Tibial artery (tissue), 4 donors: ENCODE results near the gene PACSIN1.

Experiments used
- DNase-seq, 2 donors: peaks; one replicate each; pipeline ENCODE4 v3.0.0-alpha.2; 2019
- H3K27ac ChIP-seq, 2 donors: fragments of 200-600 bp; sonication (generic) in 1 of 2; 1 replicate in 1 of 2; 2 replicates in 1 of 2; pipeline ENCODE4 v1.5.1; 2018 to 2019; ENCODE audit warnings: mild to moderate bottlenecking in 1 of 2
- H3K27me3 ChIP-seq, 2 donors: fragments of 200-600 bp; sonication (generic) in 1 of 2; one replicate each; pipeline versions ENCODE4 v1.5.1 to v1.6.0; 2016 to 2019
- H3K36me3 ChIP-seq, 3 donors: fragments of 200-600 bp; sonication (generic) in 2 of 3; one replicate each; pipeline ENCODE4 v1.5.1; 2016 to 2019; ENCODE audit warnings: mild to moderate bottlenecking in 2 of 3
- H3K4me1 ChIP-seq, 4 donors: fragments of 200-600 bp; sonication (generic) in 2 of 4; 1 replicate in 3 of 4; 2 replicates in 1 of 4; pipeline ENCODE4 v1.5.1; 2016 to 2019
- H3K4me3 ChIP-seq, 2 donors: fragments of 200-600 bp; sonication (generic) in 1 of 2; 1 replicate in 1 of 2; 2 replicates in 1 of 2; pipeline ENCODE4 v1.5.1; 2018 to 2019; ENCODE audit warnings: mild to moderate bottlenecking in 2 of 2
- H3K9me3 ChIP-seq, 3 donors: fragments of 200-600 bp; sonication (generic) in 1 of 3; one replicate each; pipeline ENCODE4 v1.5.1; 2016 to 2019
- CTCF ChIP-seq, 2 experiments: fragments of 200-600 bp in 1 of 2; fragments of 450-650 bp in 1 of 2; IDR thresholded peaks; one replicate each; pipeline ENCODE4 v1.5.1; 2017 to 2019; ENCODE audit warnings: antibody characterized with exemption in 2 of 2, mild to moderate bottlenecking in 1 of 2, moderate library complexity in 1 of 2
- intact Hi-C: fragments of 100-400 bp; cut with DNase I; formaldehyde crosslinking; loops from one replicate; pipeline ENCODE4 v1.15.0; 2023; ENCODE audit warnings: low total_unique reads

Gene PACSIN1

GRCh38 chr6:34511214-34511914 is 45.5 kb downstream of the PACSIN1 start:
- Histone ChIP-seq H3K27ac (no peak overlapping the region), H3K4me3 (no peak overlapping the region), H3K27me3 (peaks cover 0 to 24% of the 10 kb centered on the region in 2 donors), H3K36me3 (no peaks in the 10 kb centered on the region), H3K4me1 (peaks cover 0 to 7% (median 4%) of the 10 kb centered on the region in 4 donors), H3K9me3 (peaks cover 0 to 3% (median 0%) of the 10 kb centered on the region in 3 donors)
- intact Hi-C loops, result no loop called here
- no peak for DNase-seq
- no peak for TF ChIP-seq CTCF (IDR thresholded peaks at IDR 0.05)

GRCh38 chr6:34511915-34512737 is 46.2 kb downstream of the PACSIN1 start:
- H3K27ac ChIP-seq, result no peak overlapping the region
- H3K36me3 ChIP-seq, result no peaks in the 10 kb centered on the region
- H3K27me3 ChIP-seq, result peaks cover 0 to 32% of the 10 kb centered on the region in 2 donors
- no peak for DNase-seq
- peaks cover 0 to 3% (median 0%) of the 10 kb centered on the region in 3 donors for H3K9me3 ChIP-seq
- no peak for TF ChIP-seq CTCF (IDR thresholded peaks at IDR 0.05)
- H3K4me1 ChIP-seq, result peaks cover 0 to 7% (median 4%) of the 10 kb centered on the region in 4 donors
- intact Hi-C loops, result no loop called here
- H3K4me3 ChIP-seq, result no peak overlapping the region

GRCh38 chr6:34512738-34513115 is 46.9 kb downstream of the PACSIN1 start:
- no peak for TF ChIP-seq CTCF (IDR thresholded peaks at IDR 0.05)
- no peak for DNase-seq
- Histone ChIP-seq H3K9me3 (peaks cover 0 to 3% (median 0%) of the 10 kb centered on the region in 3 donors), H3K27ac (no peak overlapping the region), H3K27me3 (peaks cover 0 to 38% of the 10 kb centered on the region in 2 donors), H3K4me3 (no peak overlapping the region), H3K4me1 (peaks cover 0 to 7% (median 4%) of the 10 kb centered on the region in 4 donors), H3K36me3 (no peaks in the 10 kb centered on the region)
- intact Hi-C loops, result no loop called here

GRCh38 chr6:34513646-34514045 is 47.8 kb downstream of the PACSIN1 start:
- peaks cover 0 to 45% of the 10 kb centered on the region in 2 donors for H3K27me3 ChIP-seq
- TF ChIP-seq CTCF (IDR thresholded peaks at IDR 0.05), result no peak
- H3K9me3 ChIP-seq, result peaks cover 0 to 3% (median 0%) of the 10 kb centered on the region in 3 donors
- no peak overlapping the region for H3K4me3 ChIP-seq
- intact Hi-C loops, result no loop called here
- H3K27ac ChIP-seq, result no peak overlapping the region
- H3K36me3 ChIP-seq, result no peaks in the 10 kb centered on the region
- no peak for DNase-seq
- peaks cover 0 to 7% (median 4%) of the 10 kb centered on the region in 4 donors for H3K4me1 ChIP-seq

GRCh38 chr6:34514112-34514511 is 48.2 kb downstream of the PACSIN1 start:
- DNase-seq, result no peak
- no peak overlapping the region for H3K4me3 ChIP-seq
- peaks cover 0 to 3% (median 0%) of the 10 kb centered on the region in 3 donors for H3K9me3 ChIP-seq
- no peaks in the 10 kb centered on the region for H3K36me3 ChIP-seq
- H3K4me1 ChIP-seq, result peaks cover 0 to 7% (median 4%) of the 10 kb centered on the region in 4 donors
- no peak for TF ChIP-seq CTCF (IDR thresholded peaks at IDR 0.05)
- H3K27me3 ChIP-seq, result peaks cover 0 to 49% of the 10 kb centered on the region in 2 donors
- no peak overlapping the region for H3K27ac ChIP-seq
- intact Hi-C loops, result no loop called here
